GM12872 (cell line): ENCODE results near the gene PLEKHB1.

Experiments
- CTCF ChIP-seq: IDR thresholded peaks from 3 replicates; pipeline ENCODE4 v1.5.1; 2011; ENCODE audit warnings: low read depth, mild to moderate bottlenecking, low read length, moderate library complexity; ENCODE audit not compliant: insufficient read depth

PLEKHB1 gene

GRCh38 chr11:73654482-73655021, 8.2 kb downstream of the PLEKHB1 start:
- no peak for TF ChIP-seq CTCF

GRCh38 chr11:73655686-73656085, 9.3 kb downstream of the PLEKHB1 start:
- TF ChIP-seq CTCF: no peak

- no peak for TF ChIP-seq CTCF
Measured at GRCh38 chr11:73656985-73657384, 10.6 kb downstream of the PLEKHB1 start.

- TF ChIP-seq CTCF: no peak
Measured at GRCh38 chr11:73659961-73660360, 13.6 kb downstream of the PLEKHB1 start.

GRCh38 chr11:73660497-73661034, 14.2 kb downstream of the PLEKHB1 start:
- no peak for TF ChIP-seq CTCF

- TF ChIP-seq CTCF: peak; percentile 97
Measured at GRCh38 chr11:73661035-73661628, 14.8 kb downstream of the PLEKHB1 start.

GRCh38 chr11:73662445-73663157, 16.2 kb downstream of the PLEKHB1 start:
- no peak for TF ChIP-seq CTCF
